ENCODE results near the gene STIP1. TPM values are rescaled to one million over a fixed set of nuclear protein-coding genes. Genes with fewer than 3 reads are reported as not detected.

The STIP1 gene
- total and polyA plus RNA-seq, 2 of the 4 experiments (the other 2 are of a cell fraction), result 201 to 489 TPM

DNA sequence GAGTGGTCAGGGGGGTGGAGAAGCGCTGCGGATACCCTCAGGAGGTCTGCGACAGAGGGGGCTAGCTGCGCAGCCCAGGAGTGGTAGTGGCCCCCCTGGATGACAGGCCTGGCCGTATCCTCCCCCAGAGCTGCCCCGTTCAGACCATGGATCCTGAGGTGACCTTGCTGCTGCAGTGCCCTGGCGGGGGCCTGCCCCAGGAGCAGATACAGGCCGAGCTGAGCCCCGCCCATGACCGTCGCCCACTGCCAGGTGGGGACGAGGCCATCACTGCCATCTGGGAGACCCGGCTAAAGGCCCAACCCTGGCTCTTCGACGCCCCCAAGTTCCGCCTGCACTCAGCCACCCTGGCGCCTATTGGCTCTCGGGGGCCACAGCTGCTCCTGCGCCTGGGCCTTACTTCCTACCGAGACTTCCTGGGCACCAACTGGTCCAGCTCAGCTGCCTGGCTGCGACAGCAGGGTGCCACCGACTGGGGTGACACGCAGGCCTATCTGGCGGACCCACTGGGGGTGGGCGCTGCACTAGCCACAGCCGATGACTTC, 40.6 kb downstream of the STIP1 start:
- H3K56ac ChIP-seq (ENCODE audit: extremely low read depth, insufficient read depth, low read length), result peak overlapping the region; percentile 73
- H2BK5ac ChIP-seq (ENCODE audit: low read depth, low read length, poor library complexity, severe bottlenecking), result peak overlapping the region; percentile 62
- H3K9me1 ChIP-seq (ENCODE audit: insufficient read depth, low read length), result peaks cover 19% of the 10 kb centered on the region
- peak overlapping the region; percentile 68 for H3K23ac ChIP-seq (ENCODE audit: low read depth, low read length)
- H3K27ac ChIP-seq (ENCODE audit: insufficient read depth, low read length), result peak overlapping the region; percentile 54
- ATAC-seq (ENCODE audit: low read depth) (peak; percentile 19), DNase-seq (no peak)
- ChIA-PET CTCF (interaction anchor here (0.6 to 0.9 kb wide), 2 partner anchors 35 to 74 kb away, joined by 3 read pairs; no protein-coding TSS in a partner anchor), POLR2A (ENCODE audit: unreplicated experiment) (interaction anchor here (0.5 kb wide), 1 partner anchor 74 kb away, joined by 3 read pairs; no protein-coding TSS in a partner anchor)
- TF ChIP-seq SMC3 (IDR thresholded peaks at IDR 0.05; ENCODE audit: low read depth, low read length) (no peak), MXI1 (IDR thresholded peaks at IDR 0.05; ENCODE audit: borderline replicate concordance, low read depth, low read length) (no peak), NFE2L2 (IDR thresholded peaks at IDR 0.05; ENCODE audit: low read depth, low read length) (no peak), MAZ (IDR thresholded peaks at IDR 0.05; ENCODE audit: borderline replicate concordance, low read depth, low read length) (no peak), CTCF (conservative IDR thresholded peaks at IDR 0.05; ENCODE audit: low read depth, low read length) (no peak), BHLHE40 (IDR thresholded peaks at IDR 0.05; ENCODE audit: low read depth, low read length) (no peak), RAD21 (IDR thresholded peaks at IDR 0.05; ENCODE audit: low read length) (no peak), USF2 (IDR thresholded peaks at IDR 0.05; ENCODE audit: low read depth, low read length) (no peak), RFX5 (IDR thresholded peaks at IDR 0.05; ENCODE audit: low read depth, low read length) (no peak), CEBPB (IDR thresholded peaks at IDR 0.05; ENCODE audit: low read depth, low read length) (no peak)
- TF ChIP-seq, protein P1, sequence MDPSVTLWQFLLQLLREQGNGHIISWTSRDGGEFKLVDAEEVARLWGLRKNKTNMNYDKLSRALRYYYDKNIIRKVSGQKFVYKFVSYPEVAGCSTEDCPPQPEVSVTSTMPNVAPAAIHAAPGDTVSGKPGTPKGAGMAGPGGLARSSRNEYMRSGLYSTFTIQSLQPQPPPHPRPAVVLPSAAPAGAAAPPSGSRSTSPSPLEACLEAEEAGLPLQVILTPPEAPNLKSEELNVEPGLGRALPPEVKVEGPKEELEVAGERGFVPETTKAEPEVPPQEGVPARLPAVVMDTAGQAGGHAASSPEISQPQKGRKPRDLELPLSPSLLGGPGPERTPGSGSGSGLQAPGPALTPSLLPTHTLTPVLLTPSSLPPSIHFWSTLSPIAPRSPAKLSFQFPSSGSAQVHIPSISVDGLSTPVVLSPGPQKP (IDR thresholded peaks at IDR 0.05; ENCODE audit: borderline replicate concordance, low read depth, low read length), result no peak
- peak overlapping the region; percentile 90 for H3K14ac ChIP-seq (replicated peaks; ENCODE audit: low read depth, low read length)
- WGBS, 2 experiments (ENCODE audit: extremely low coverage in 2 of 2, insufficient read length in 1 of 2), result 0% methylated on average over 5 of the region's 26 CpGs; no CpG with 5 or more reads in 1 of the 2 experiments
- no peak overlapping the region for H2BK20ac ChIP-seq (ENCODE audit: low read depth, low read length)
- peaks cover 26 to 67% of the 10 kb centered on the region in 2 experiments for H3K79me1 ChIP-seq (ENCODE audit: low read depth in 1 of 2, low read length in 2 of 2)
- peaks cover 20% of the 10 kb centered on the region for H3K4me1 ChIP-seq (ENCODE audit: control insufficient read depth, insufficient read depth, low read length)
- peak overlapping the region; percentile 99 for H2AK9ac ChIP-seq (replicated peaks; ENCODE audit: low read depth, low read length, poor library complexity)
- dilution Hi-C loops (cut with HindIII; ENCODE audit: low sequenced_read_pairs, unreplicated experiment), result no loop called here
- no peaks in the 10 kb centered on the region; the same call in 1 of the 2 replicates for H4K20me1 ChIP-seq (ENCODE audit: insufficient read depth, low read length)
- TSS peak; percentile 56 for BruUV-seq (replicated peaks)
- peak overlapping the region; percentile 94 for H3K4me2 ChIP-seq (ENCODE audit: low read depth, low read length)
- H3K36me3 ChIP-seq (ENCODE audit: control insufficient read depth, insufficient read depth, low read length), result peaks cover 5% of the 10 kb centered on the region
- peak overlapping the region; percentile 58 for H4K5ac ChIP-seq (ENCODE audit: low read depth, low read length)
- H3K18ac ChIP-seq (ENCODE audit: low read depth, low read length), result no peak overlapping the region; the same call in 1 of the 2 replicates
- H2AK5ac ChIP-seq (ENCODE audit: low read depth, low read length), result peak overlapping the region; percentile 94
- peak overlapping the region; percentile 62 for H3K9ac ChIP-seq (ENCODE audit: low read depth, low read length)
- H3K27me3 ChIP-seq (ENCODE audit: control insufficient read depth, insufficient read depth, low read length), result no peaks in the 10 kb centered on the region
- H3K4me3 ChIP-seq (ENCODE audit: insufficient read depth, low read depth, low read length), result peak overlapping the region; percentile 95
- peak overlapping the region; percentile 19; the same call in 1 of the 2 replicates for H2BK120ac ChIP-seq (ENCODE audit: low read depth, low read length)
- H2BK15ac ChIP-seq (ENCODE audit: low read depth, low read length), result no peak overlapping the region
- in situ Hi-C loops (cut with MboI; ENCODE audit: low sequenced_read_pairs), result no loop called here
- peak overlapping the region; percentile 94 for H4K91ac ChIP-seq (ENCODE audit: insufficient read depth, low read depth, low read length)
- peak overlapping the region; percentile 86 to 97 for H4K8ac ChIP-seq (ENCODE audit: low read depth in 2 of 2, low read length in 2 of 2)
- H3K9me3 ChIP-seq (ENCODE audit: control insufficient read depth, insufficient read depth, low read length), result no peaks in the 10 kb centered on the region
- H2AFZ ChIP-seq (replicated peaks; ENCODE audit: low read length, poor library complexity), result peak overlapping the region; percentile 99
- intact Hi-C loops (cut with micrococcal nuclease), result no loop called here
- peak overlapping the region; percentile 92 for H3K4ac ChIP-seq (ENCODE audit: low read depth, low read length)
